Fibroblast of villous mesenchyme (primary cell): ENCODE results near the gene MYO3B. TPM values are rescaled to one million over a fixed set of nuclear protein-coding genes. Genes with fewer than 3 reads are reported as not detected.
"Not testable (repeated sequence)": the region's sequence is repeated elsewhere in the genome, so short reads cannot be mapped to it uniquely, and the experiment has no call there.

Experiments
- DNase-seq: peaks from one replicate; pipeline ENCODE4 v3.0.0-alpha.2; 2010; ENCODE audit warnings: low read depth
- H3K4me3 ChIP-seq: 2 replicates; pipeline ENCODE4 v1.5.1; 2011; ENCODE audit warnings: low read depth, mild to moderate bottlenecking, low read length
- CTCF ChIP-seq: IDR thresholded peaks from 2 replicates; pipeline ENCODE4 v1.5.1; 2012; ENCODE audit warnings: low read depth, mild to moderate bottlenecking, low read length; ENCODE audit not compliant: insufficient read depth
- total RNA-seq: library from RNA; depleted of rRNA; stranded (reverse); fragments of >200 nt; gene quantifications from 2 replicates; pipeline ENCODE4 v1.2.3, GENCODE V29; 2012

Gene MYO3B
- total RNA-seq, 1 donor, result under 0.01 TPM

GRCh38 chr2:170660409-170660808, 482.5 kb downstream of the MYO3B start:
- H3K4me3 ChIP-seq, result no peak overlapping the region
- no peak for TF ChIP-seq CTCF
- DNase-seq, result no peak

- DNase-seq, result no peak
- no peak overlapping the region for H3K4me3 ChIP-seq
- no peak for TF ChIP-seq CTCF
Measured at GRCh38 chr2:170665743-170666142, 487.8 kb downstream of the MYO3B start.

GRCh38 chr2:170669909-170670308, 492.0 kb downstream of the MYO3B start:
- TF ChIP-seq CTCF, result no peak
- no peak overlapping the region for H3K4me3 ChIP-seq

GRCh38 chr2:170670651-170671050, 492.7 kb downstream of the MYO3B start:
- DNase-seq, result no peak
- H3K4me3 ChIP-seq, result no peak overlapping the region
- no peak for TF ChIP-seq CTCF

More at GRCh38 chr2:170669909-170670308, 492.0 kb downstream of the MYO3B start:
- DNase-seq, result no peak

GRCh38 chr2:170671079-170671478, 493.1 kb downstream of the MYO3B start:
- TF ChIP-seq CTCF, result no peak
- DNase-seq, result no peak
- no peak overlapping the region for H3K4me3 ChIP-seq

- not testable (repeated sequence) for H3K4me3 ChIP-seq, DNase-seq
Measured at GRCh38 chr2:170674282-170674681, 496.3 kb downstream of the MYO3B start.

GRCh38 chr2:170675701-170676100, 497.8 kb downstream of the MYO3B start:
- TF ChIP-seq CTCF, result no peak
- no peak overlapping the region for H3K4me3 ChIP-seq
- DNase-seq, result no peak

GRCh38 chr2:170679607-170680079, 501.7 kb downstream of the MYO3B start:
- no peak overlapping the region for H3K4me3 ChIP-seq
- no peak for DNase-seq
- TF ChIP-seq CTCF, result no peak
